ENCODE results near the gene NUDT9.
"Not testable (repeated sequence)": the region's sequence is repeated elsewhere in the genome, so short reads cannot be mapped to it uniquely, and the experiment has no call there.

Gene NUDT9

DNA sequence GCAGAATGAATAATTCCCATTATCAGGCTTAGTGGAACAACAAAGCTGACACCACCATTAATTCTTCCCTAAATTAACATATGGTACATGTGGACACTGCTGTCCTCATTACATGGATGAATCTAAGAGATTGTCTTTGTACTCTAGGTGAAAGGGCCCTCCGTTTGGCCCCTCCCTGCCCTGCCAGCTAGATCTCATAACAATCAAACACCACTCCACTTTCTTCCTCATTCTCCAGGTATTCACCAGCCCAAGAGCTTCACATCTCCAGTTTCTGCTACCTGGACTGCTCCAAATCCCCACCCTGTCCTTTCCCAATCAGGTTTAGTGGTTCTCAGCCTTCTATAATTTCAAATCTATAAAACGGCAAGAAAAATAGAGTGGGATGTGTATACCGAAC, 35.1 kb upstream of the NUDT9 start:
- H3K36me3 ChIP-seq (ENCODE audit: control insufficient read depth, insufficient read depth, low read length), result no peaks in the 10 kb centered on the region
- no peaks in the 10 kb centered on the region for H3K27me3 ChIP-seq (replicated peaks; ENCODE audit: control insufficient read depth, insufficient read depth, low read length)
- DNase-seq (ENCODE audit: extremely low read depth, insufficient read length), result no peak
- no peak overlapping the region for H3K4me3 ChIP-seq (replicated peaks; ENCODE audit: low read depth, low read length)
- no peak for TF ChIP-seq CTCF (IDR thresholded peaks at IDR 0.05; ENCODE audit: insufficient read depth, low read length, poor library complexity, severe bottlenecking)

DNA sequence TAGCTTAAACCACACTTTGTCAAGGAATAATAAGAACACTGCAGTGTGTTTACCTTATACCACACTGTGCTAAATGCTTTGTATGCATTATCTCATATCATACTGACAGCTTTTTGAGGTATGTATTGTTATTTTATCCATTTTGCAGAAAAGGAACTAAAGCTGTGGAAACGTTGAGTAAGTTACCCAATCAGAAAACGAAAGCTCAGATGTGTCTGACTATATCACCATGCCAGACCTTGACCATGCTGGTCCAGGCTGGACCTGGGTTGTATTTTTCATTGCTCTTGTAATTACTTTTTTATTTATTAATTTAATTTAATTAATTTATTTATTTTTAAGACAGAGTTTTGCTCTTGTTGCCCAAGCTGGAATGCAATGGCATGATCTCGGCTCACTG, 33.5 kb upstream of the NUDT9 start:
- DNase-seq (ENCODE audit: extremely low read depth, insufficient read length), result no peak
- Histone ChIP-seq H3K27me3 (replicated peaks; ENCODE audit: control insufficient read depth, insufficient read depth, low read length) (no peaks in the 10 kb centered on the region), H3K36me3 (ENCODE audit: control insufficient read depth, insufficient read depth, low read length) (no peaks in the 10 kb centered on the region), H3K4me3 (replicated peaks; ENCODE audit: low read depth, low read length) (no peak overlapping the region)
- TF ChIP-seq CTCF (IDR thresholded peaks at IDR 0.05; ENCODE audit: insufficient read depth, low read length, poor library complexity, severe bottlenecking), result no peak

GRCh38 chr4:87390055-87390454, 32.3 kb upstream of the NUDT9 start:
- peak overlapping the region; percentile 81 for H3K4me3 ChIP-seq (replicated peaks; ENCODE audit: low read depth, low read length)
- DNase-seq (ENCODE audit: extremely low read depth, insufficient read length); H3K27me3 ChIP-seq (replicated peaks; ENCODE audit: control insufficient read depth, insufficient read depth, low read length); H3K36me3 ChIP-seq (ENCODE audit: control insufficient read depth, insufficient read depth, low read length): not testable (repeated sequence)

DNA sequence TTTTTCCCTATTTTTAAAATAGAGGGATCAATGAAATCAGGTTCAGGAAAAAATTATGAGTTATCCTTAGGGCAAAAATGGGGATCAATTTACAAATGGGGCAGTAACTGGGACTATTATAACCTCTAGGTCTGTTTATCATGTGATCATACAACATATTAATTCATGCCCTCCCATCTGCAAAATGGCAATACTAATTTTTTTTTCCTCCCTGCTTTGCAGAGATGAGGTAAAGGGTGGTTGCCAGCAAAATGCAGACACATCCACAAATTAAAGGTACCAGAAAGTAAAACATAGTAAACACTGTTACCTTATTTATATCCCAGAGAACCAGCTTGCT, 31.9 kb upstream of the NUDT9 start:
- H3K27me3 ChIP-seq (replicated peaks; ENCODE audit: control insufficient read depth, insufficient read depth, low read length), result no peaks in the 10 kb centered on the region
- no peak for TF ChIP-seq CTCF (IDR thresholded peaks at IDR 0.05; ENCODE audit: insufficient read depth, low read length, poor library complexity, severe bottlenecking)
- H3K36me3 ChIP-seq (ENCODE audit: control insufficient read depth, insufficient read depth, low read length), result no peaks in the 10 kb centered on the region
- H3K4me3 ChIP-seq (replicated peaks; ENCODE audit: low read depth, low read length), result peak overlapping the region; percentile 81
- DNase-seq (ENCODE audit: extremely low read depth, insufficient read length), result no peak

- H3K27me3 ChIP-seq (replicated peaks; ENCODE audit: control insufficient read depth, insufficient read depth, low read length), result no peaks in the 10 kb centered on the region
- DNase-seq (ENCODE audit: extremely low read depth, insufficient read length), result peak; percentile 83
Measured at GRCh38 chr4:87390891-87391575, 31.3 kb upstream of the NUDT9 start, which contains the start of gene HSD17B11. Gene HSD17B11, minus strand, starts transcription at chr4:87391188. Its CDS starts 118 bp downstream, at chr4:87391070.

DNA sequence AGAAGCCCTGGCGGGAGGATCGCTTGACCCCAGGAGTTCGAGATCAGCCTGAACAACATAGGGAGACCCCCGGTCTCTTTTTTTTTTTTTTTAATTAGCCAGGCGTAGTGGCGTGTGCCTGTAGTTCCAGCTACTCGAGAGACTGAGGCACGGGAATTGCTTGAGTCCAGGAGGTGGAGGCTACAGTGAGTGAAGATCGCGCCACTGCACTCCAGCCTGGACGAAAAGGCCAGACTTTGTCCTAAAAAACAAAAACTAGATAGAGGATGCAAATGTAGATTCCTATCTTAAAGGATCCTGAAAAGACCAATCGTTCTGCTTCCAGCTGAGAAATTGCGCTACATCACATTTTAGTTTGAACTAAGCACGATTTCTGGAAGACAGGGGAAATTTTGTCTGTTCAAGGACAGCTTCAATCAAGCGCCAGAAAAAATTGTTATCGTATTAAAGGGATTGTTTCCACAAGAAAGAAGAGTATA, 30.8 kb upstream of the NUDT9 start:
- no peak for TF ChIP-seq CTCF (IDR thresholded peaks at IDR 0.05; ENCODE audit: insufficient read depth, low read length, poor library complexity, severe bottlenecking)
- Histone ChIP-seq H3K36me3 (ENCODE audit: control insufficient read depth, insufficient read depth, low read length) (no peaks in the 10 kb centered on the region), H3K4me3 (replicated peaks; ENCODE audit: low read depth, low read length) (peak overlapping the region; percentile 81), H3K27me3 (replicated peaks; ENCODE audit: control insufficient read depth, insufficient read depth, low read length) (no peaks in the 10 kb centered on the region)
- DNase-seq (ENCODE audit: extremely low read depth, insufficient read length), result no peak

More at GRCh38 chr4:87390891-87391575, 31.3 kb upstream of the NUDT9 start, which contains the start of gene HSD17B11:
- peak within 1 kb of the TSS; percentile 81 for H3K4me3 ChIP-seq (replicated peaks; ENCODE audit: low read depth, low read length)
- H3K36me3 ChIP-seq (ENCODE audit: control insufficient read depth, insufficient read depth, low read length), result no peaks in the 10 kb centered on the region
- peak; percentile 23 for TF ChIP-seq CTCF (IDR thresholded peaks at IDR 0.05; ENCODE audit: insufficient read depth, low read length, poor library complexity, severe bottlenecking)
